K562 (cell line): Measurements from ENCODE around the gene THEM4. TPM values are rescaled to one million over a fixed set of nuclear protein-coding genes. Genes with fewer than 3 reads are reported as not detected.

Experiments used
- ATAC-seq: fragments of 200-7000 bp; cut with Tn5 transposase; 3 replicates; pipeline ENCODE4 v1.9.1; 2020; ENCODE audit warnings: moderate library complexity
- BruUV-seq: library from RNA; stranded (reverse); fragments of 400-500 nt; replicated peaks from 2 replicates; lab custom pipeline; 2021; lab: Mats Ljungman, UMichigan
- CTCF ChIA-PET: fragments of 300-600 bp; formaldehyde crosslinking; extraction: SDS; loops from one replicate; lab custom pipeline; 2021; ENCODE audit warnings: low intra/inter-chr PET ratio; lab: Yijun Ruan, JAX
- POLR2A ChIA-PET: fragments of 300-600, 350-650 bp; sonication (Branson Sonifier 250); formaldehyde crosslinking; extraction: SDS; loops from one replicate; lab custom pipeline; 2021; ENCODE audit warnings: antibody characterized with exemption, inconsistent platforms; lab: Yijun Ruan, JAX
- DNase-seq, 4 experiments: peaks; one replicate each; pipeline versions ENCODE4 v3.0.0 to v3.0.0-alpha.2; 2011 to 2018; ENCODE audit warnings: low spot score in 3 of 4, mixed read lengths in 3 of 4; ENCODE audit errors: extremely low read depth in 1 of 4
- FAIRE-seq: peaks from 2 replicates; lab custom pipeline; 2011; peaks lifted over from hg19 to GRCh38; lab: Jason Lieb, UNC
- H2AFZ ChIP-seq: 2 replicates; pipeline ENCODE4 v1.6.0; 2011; ENCODE audit warnings: low read depth, low read length, control low read depth, inconsistent platforms
- H3K27ac ChIP-seq: fragments of 200-600 bp; 3 replicates; pipeline ENCODE4 v1.8.0; 2011; ENCODE audit warnings: low read depth, mild to moderate bottlenecking, control low read depth, inconsistent platforms, low read length, moderate library complexity, mixed read lengths; ENCODE audit errors: extremely low read depth
- H3K27me3 ChIP-seq, 2 experiments: fragments of 300-600 bp in 1 of 2; 2 replicates in 1 of 2; 3 replicates in 1 of 2; pipeline versions ENCODE4 v1.6.0 to v1.8.0; 2011; ENCODE audit warnings: inconsistent platforms in 2 of 2, low read length in 2 of 2, mild to moderate bottlenecking in 1 of 2, mixed read lengths in 1 of 2, moderate library complexity in 1 of 2; ENCODE audit not compliant: control insufficient read depth in 2 of 2, insufficient read depth in 2 of 2
- H3K36me3 ChIP-seq: fragments of 300-600 bp; 3 replicates; pipeline ENCODE4 v1.8.0; 2011; ENCODE audit warnings: mild to moderate bottlenecking, low read length, inconsistent platforms; ENCODE audit not compliant: control insufficient read depth, insufficient read depth
- H3K4me1 ChIP-seq, 2 experiments: fragments of 200-600 bp in 1 of 2; replicated peaks in 1 of 2; 2 replicates in 1 of 2; 3 replicates in 1 of 2; pipeline versions ENCODE4 v1.5.1 to v1.8.0; 2011; ENCODE audit warnings: inconsistent platforms in 2 of 2, low read length in 2 of 2, mild to moderate bottlenecking in 1 of 2, mixed read lengths in 1 of 2, moderate library complexity in 1 of 2; ENCODE audit not compliant: control insufficient read depth in 2 of 2, insufficient read depth in 2 of 2
- H3K4me2 ChIP-seq: 2 replicates; pipeline ENCODE4 v1.6.1; 2011; ENCODE audit warnings: low read length, control low read depth, inconsistent platforms, mixed read lengths; ENCODE audit not compliant: insufficient read depth
- H3K4me3 ChIP-seq: fragments of 200-600 bp; sonication (generic), shearing (Covaris generic); 2 replicates; pipeline ENCODE4 v1.5.1; 2016; ENCODE audit warnings: control low read depth, inconsistent platforms
- H3K79me2 ChIP-seq: fragments of 200-600 bp; 3 replicates; pipeline ENCODE4 v1.8.0; 2011; ENCODE audit warnings: low read length, inconsistent platforms; ENCODE audit not compliant: control insufficient read depth, insufficient read depth
- H3K9ac ChIP-seq, 2 experiments: 2 replicates each; pipeline versions ENCODE4 v1.6.0 to v1.6.1; 2011; ENCODE audit warnings: low read depth in 2 of 2, low read length in 2 of 2, control low read depth in 1 of 2, inconsistent platforms in 1 of 2, mild to moderate bottlenecking in 1 of 2, mixed read lengths in 1 of 2; ENCODE audit not compliant: insufficient read depth in 1 of 2
- H3K9me1 ChIP-seq: one replicate; pipeline ENCODE4 v1.6.0; 2011; ENCODE audit warnings: inconsistent platforms, mild to moderate bottlenecking, low read length, moderate library complexity; ENCODE audit not compliant: control insufficient read depth, insufficient read depth
- H3K9me3 ChIP-seq: replicated peaks from 2 replicates; pipeline ENCODE4 v1.5.1; 2011; ENCODE audit warnings: low read depth, low read length, inconsistent platforms; ENCODE audit not compliant: control insufficient read depth, insufficient read depth
- H4K20me1 ChIP-seq: replicated peaks from 2 replicates; pipeline ENCODE4 v1.6.1; 2011; ENCODE audit warnings: low read length, inconsistent platforms, mixed read lengths; ENCODE audit not compliant: control insufficient read depth, insufficient read depth
- DMBX1 ChIP-seq: fragments of 250-450 bp; sonication (Bioruptor Pico); IDR thresholded peaks from 2 replicates; pipeline ENCODE4 v1.8.0; 2022; ENCODE audit warnings: inconsistent platforms, mild to moderate bottlenecking, moderate library complexity, borderline replicate concordance
- FOXA1 ChIP-seq: fragments of 450-650 bp; IDR thresholded peaks from 2 replicates; pipeline ENCODE4 v1.6.1; 2016; ENCODE audit warnings: mild to moderate bottlenecking, borderline replicate concordance
- GABPA ChIP-seq: fragments of 200-800 bp; sonication (Bioruptor generic); conservative IDR thresholded peaks from 2 replicates; pipeline ENCODE4 v1.6.1; 2016; ENCODE audit warnings: low read depth, missing genetic modification characterization, missing compliant biosample characterization
- MAFG ChIP-seq: fragments of 450-650 bp; conservative IDR thresholded peaks from 2 replicates; pipeline ENCODE4 v1.6.1; 2016; ENCODE audit warnings: missing genetic modification characterization, missing compliant biosample characterization
- PURB ChIP-seq: sonication (generic); formaldehyde crosslinking; IDR thresholded peaks from 2 replicates; pipeline ENCODE4 v1.9.0; 2021; ENCODE audit warnings: low read depth, mild to moderate bottlenecking, missing genetic modification reagents
- TCF3 ChIP-seq: sonication (generic); formaldehyde crosslinking; IDR thresholded peaks from 2 replicates; pipeline ENCODE4 v1.4.0; 2020; ENCODE audit warnings: mild to moderate bottlenecking, missing genetic modification reagents
- ZNF316 ChIP-seq: fragments of 450-650 bp; IDR thresholded peaks from 2 replicates; pipeline ENCODE4 v1.6.1; 2016
- WGBS: fragments of 100-300 bp; shearing (Covaris generic); methylation state at CpG from one replicate; pipeline ENCODE4 v1.1.6; 2016; ENCODE audit warnings: low coverage, mixed read lengths; ENCODE audit not compliant: insufficient coverage; ENCODE audit errors: missing lambda C conversion rate; 5-methylcytosine and 5-hydroxymethylcytosine counted together
- in situ Hi-C: fragments of 300-500 bp; cut with MboI; formaldehyde crosslinking; loops from 4 replicates; pipeline ENCODE4 v1.15.0; 2018; ENCODE audit warnings: inconsistent platforms, mixed read lengths
- intact Hi-C: fragments of 100-400 bp; cut with micrococcal nuclease; formaldehyde crosslinking; loops from 2 replicates; pipeline ENCODE4 v1.14.2; 2022
- polyA plus RNA-seq, 8 experiments: library from polyadenylated mRNA; depleted of rRNA in 4 of 8; stranded (reverse) in 5 of 8; unstranded in 3 of 8; fragments of >200 nt; fragmentation: Nextera tagmentation in 2 of 8; fragmentation: Illumina TruSeq in 1 of 8; extraction: Ambion mirVana in 2 of 8; extraction: Trizol in 1 of 8; gene quantifications; 2 replicates each; pipeline versions ENCODE4 v1.2.1 to v1.2.3, GENCODE V29; 2011 to 2014; ENCODE audit warnings: inconsistent platforms in 1 of 8, missing spikeins in 1 of 8
- total RNA-seq, 7 experiments: library from RNA; depleted of rRNA in 6 of 7; stranded (reverse); fragments of >200 nt in 6 of 7; fragmentation: Illumina TruSeq in 2 of 7; extraction: Trizol in 2 of 7; gene quantifications; 2 replicates each; pipeline versions ENCODE4 v1.2.1 to v1.2.3, GENCODE V29; 2011 to 2021; ENCODE audit warnings: low replicate concordance in 1 of 7
- TF ChIP-seq, protein P1 (sequence below): fragments of 450-650 bp; IDR thresholded peaks from 2 replicates; pipeline ENCODE4 v1.6.1; 2017; ENCODE audit warnings: antibody characterized with exemption, mild to moderate bottlenecking
- TF ChIP-seq, protein P2 (sequence below), 2 experiments: fragments of 450-650 bp; IDR thresholded peaks; 2 replicates each; pipeline ENCODE4 v1.6.1; 2016
- TF ChIP-seq, protein P3 (sequence below): fragments of 250-450 bp; sonication (Bioruptor Pico); IDR thresholded peaks from 2 replicates; pipeline ENCODE4 v1.4.0; 2020; ENCODE audit warnings: borderline replicate concordance
- TF ChIP-seq, protein P4 (sequence below): sonication (generic); IDR thresholded peaks from 2 replicates; pipeline ENCODE4 v1.6.1; 2016

Gene THEM4
- total and polyA plus RNA-seq, 9 of the 15 experiments (the other 6 are each of a cell fraction or from before 2014, with no cell fraction given): 8.6 to 71.9 (median 35.3) TPM

DNA sequence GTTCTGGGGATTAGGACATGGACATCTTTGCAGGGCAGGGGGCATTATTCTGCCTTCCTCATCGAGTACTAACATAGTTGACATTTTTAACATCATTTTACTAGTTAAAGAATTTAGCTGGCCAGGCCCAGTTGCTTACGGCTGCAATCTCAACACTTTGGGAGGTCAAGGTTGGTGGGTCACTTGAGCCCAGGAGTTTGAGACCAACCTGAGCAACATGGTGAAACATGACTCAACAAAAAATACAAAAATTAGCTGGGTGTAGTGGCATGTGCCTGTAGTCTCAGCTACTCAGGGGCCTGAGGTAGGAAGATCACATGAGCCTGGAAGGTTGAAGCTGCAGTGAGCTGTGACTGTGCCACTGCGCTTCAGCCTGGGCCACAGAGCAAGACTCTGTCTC, 29.8 kb upstream of the THEM4 start:
- no peaks in the 10 kb centered on the region for H3K27me3 ChIP-seq
- ATAC-seq: no peak
- no peak for TF ChIP-seq DMBX1 (CRISPR knock-in tag)
- TF ChIP-seq, protein P1, sequence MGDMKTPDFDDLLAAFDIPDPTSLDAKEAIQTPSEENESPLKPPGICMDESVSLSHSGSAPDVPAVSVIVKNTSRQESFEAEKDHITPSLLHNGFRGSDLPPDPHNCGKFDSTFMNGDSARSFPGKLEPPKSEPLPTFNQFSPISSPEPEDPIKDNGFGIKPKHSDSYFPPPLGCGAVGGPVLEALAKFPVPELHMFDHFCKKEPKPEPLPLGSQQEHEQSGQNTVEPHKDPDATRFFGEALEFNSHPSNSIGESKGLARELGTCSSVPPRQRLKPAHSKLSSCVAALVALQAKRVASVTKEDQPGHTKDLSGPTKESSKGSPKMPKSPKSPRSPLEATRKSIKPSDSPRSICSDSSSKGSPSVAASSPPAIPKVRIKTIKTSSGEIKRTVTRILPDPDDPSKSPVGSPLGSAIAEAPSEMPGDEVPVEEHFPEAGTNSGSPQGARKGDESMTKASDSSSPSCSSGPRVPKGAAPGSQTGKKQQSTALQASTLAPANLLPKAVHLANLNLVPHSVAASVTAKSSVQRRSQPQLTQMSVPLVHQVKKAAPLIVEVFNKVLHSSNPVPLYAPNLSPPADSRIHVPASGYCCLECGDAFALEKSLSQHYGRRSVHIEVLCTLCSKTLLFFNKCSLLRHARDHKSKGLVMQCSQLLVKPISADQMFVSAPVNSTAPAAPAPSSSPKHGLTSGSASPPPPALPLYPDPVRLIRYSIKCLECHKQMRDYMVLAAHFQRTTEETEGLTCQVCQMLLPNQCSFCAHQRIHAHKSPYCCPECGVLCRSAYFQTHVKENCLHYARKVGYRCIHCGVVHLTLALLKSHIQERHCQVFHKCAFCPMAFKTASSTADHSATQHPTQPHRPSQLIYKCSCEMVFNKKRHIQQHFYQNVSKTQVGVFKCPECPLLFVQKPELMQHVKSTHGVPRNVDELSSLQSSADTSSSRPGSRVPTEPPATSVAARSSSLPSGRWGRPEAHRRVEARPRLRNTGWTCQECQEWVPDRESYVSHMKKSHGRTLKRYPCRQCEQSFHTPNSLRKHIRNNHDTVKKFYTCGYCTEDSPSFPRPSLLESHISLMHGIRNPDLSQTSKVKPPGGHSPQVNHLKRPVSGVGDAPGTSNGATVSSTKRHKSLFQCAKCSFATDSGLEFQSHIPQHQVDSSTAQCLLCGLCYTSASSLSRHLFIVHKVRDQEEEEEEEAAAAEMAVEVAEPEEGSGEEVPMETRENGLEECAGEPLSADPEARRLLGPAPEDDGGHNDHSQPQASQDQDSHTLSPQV: no peak
- no peak for TF ChIP-seq PURB (CRISPR knock-in tag)
- TF ChIP-seq, protein P2, sequence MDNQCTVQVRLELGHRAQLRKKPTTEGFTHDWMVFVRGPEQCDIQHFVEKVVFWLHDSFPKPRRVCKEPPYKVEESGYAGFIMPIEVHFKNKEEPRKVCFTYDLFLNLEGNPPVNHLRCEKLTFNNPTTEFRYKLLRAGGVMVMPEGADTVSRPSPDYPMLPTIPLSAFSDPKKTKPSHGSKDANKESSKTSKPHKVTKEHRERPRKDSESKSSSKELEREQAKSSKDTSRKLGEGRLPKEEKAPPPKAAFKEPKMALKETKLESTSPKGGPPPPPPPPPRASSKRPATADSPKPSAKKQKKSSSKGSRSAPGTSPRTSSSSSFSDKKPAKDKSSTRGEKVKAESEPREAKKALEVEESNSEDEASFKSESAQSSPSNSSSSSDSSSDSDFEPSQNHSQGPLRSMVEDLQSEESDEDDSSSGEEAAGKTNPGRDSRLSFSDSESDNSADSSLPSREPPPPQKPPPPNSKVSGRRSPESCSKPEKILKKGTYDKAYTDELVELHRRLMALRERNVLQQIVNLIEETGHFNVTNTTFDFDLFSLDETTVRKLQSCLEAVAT (IDR thresholded peaks at IDR 0.05): no peak
- 0 out of 2 replicates have a peak, but pooled peaks have one; percentile 7 for TF ChIP-seq ZNF316
- peak; percentile 40; the same call in 1 of the 2 replicates for TF ChIP-seq MAFG (tag)
- TF ChIP-seq FOXA1: no peak
- TF ChIP-seq, protein P3, sequence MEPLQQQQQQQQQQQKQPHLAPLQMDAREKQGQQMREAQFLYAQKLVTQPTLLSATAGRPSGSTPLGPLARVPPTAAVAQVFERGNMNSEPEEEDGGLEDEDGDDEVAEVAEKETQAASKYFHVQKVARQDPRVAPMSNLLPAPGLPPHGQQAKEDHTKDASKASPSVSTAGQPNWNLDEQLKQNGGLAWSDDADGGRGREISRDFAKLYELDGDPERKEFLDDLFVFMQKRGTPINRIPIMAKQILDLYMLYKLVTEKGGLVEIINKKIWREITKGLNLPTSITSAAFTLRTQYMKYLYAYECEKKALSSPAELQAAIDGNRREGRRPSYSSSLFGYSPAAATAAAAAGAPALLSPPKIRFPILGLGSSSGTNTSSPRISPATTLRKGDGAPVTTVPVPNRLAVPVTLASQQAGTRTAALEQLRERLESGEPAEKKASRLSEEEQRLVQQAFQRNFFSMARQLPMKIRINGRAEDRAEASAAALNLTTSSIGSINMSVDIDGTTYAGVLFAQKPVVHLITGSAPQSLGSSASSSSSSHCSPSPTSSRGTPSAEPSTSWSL (CRISPR knock-in tag): no peak
- no peak for TF ChIP-seq GABPA (tag)
- TF ChIP-seq, protein P4, sequence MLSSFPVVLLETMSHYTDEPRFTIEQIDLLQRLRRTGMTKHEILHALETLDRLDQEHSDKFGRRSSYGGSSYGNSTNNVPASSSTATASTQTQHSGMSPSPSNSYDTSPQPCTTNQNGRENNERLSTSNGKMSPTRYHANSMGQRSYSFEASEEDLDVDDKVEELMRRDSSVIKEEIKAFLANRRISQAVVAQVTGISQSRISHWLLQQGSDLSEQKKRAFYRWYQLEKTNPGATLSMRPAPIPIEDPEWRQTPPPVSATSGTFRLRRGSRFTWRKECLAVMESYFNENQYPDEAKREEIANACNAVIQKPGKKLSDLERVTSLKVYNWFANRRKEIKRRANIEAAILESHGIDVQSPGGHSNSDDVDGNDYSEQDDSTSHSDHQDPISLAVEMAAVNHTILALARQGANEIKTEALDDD: no peak
- TF ChIP-seq TCF3 (CRISPR knock-in tag): no peak
- H2AFZ ChIP-seq: no peak overlapping the region
- H3K4me2 ChIP-seq: no peak overlapping the region
- no TSS peak for BruUV-seq
- no peaks in the 10 kb centered on the region for H3K79me2 ChIP-seq
- CTCF ChIA-PET: no interaction called here
- no peak overlapping the region for H3K9ac ChIP-seq
- no peaks in the 10 kb centered on the region for H3K9me3 ChIP-seq
- no peak overlapping the region for H3K4me3 ChIP-seq
- H3K4me1 ChIP-seq: peaks cover 0 to 10% of the 10 kb centered on the region in 2 experiments; a peak in 2 of 5 replicates
- no peaks in the 10 kb centered on the region for H3K9me1 ChIP-seq
- no peaks in the 10 kb centered on the region for H3K36me3 ChIP-seq
- 71% methylated on average over 3 of the region's 3 CpGs for WGBS
- DNase-seq: no peak
- in situ Hi-C loops: no loop called here
- intact Hi-C loops: loop anchor here (10.0 kb wide), 1 partner anchor 246 kb away; no protein-coding TSS in a partner anchor
- POLR2A ChIA-PET: interaction anchor here (0.6 to 0.8 kb wide), 4 partner anchors 16 to 138 kb away, joined by 3 read pairs; partner anchors contain the start of gene THEM4
- no peak for FAIRE-seq
- H3K27ac ChIP-seq: no peak overlapping the region
- H4K20me1 ChIP-seq: no peaks in the 10 kb centered on the region
